ENCODE measurements around the gene NPDC1.
"Not testable (repeated sequence)": the region's sequence is repeated elsewhere in the genome, so short reads cannot be mapped to it uniquely, and the experiment has no call there.

NPDC1 gene

GRCh38 chr9:137065336-137065967, 19.5 kb upstream of the NPDC1 start:
- Histone ChIP-seq H3K27me3 (ENCODE audit: control insufficient read depth, insufficient read depth, low read length) (no peaks in the 10 kb centered on the region), H3K4me1 (ENCODE audit: control insufficient read depth, insufficient read depth, low read length) (peaks cover 10% of the 10 kb centered on the region), H3K27ac (ENCODE audit: low read length) (no peak overlapping the region), H3K9me3 (ENCODE audit: control insufficient read depth, insufficient read depth, low read length) (no peaks in the 10 kb centered on the region), H3K36me3 (ENCODE audit: control insufficient read depth, insufficient read depth, low read length) (peaks cover 6% of the 10 kb centered on the region; the same call in 1 of the 2 replicates), H3K4me3 (ENCODE audit: low read length) (no peak overlapping the region)
- no CpG with 5 or more reads among the region's 23 CpGs for WGBS (ENCODE audit: insufficient coverage, insufficient read length)
- no peak for DNase-seq (ENCODE audit: low read depth, low spot score)

- Histone ChIP-seq H3K4me1 (ENCODE audit: control insufficient read depth, insufficient read depth, low read length) (peaks cover 10% of the 10 kb centered on the region), H3K9me3 (ENCODE audit: control insufficient read depth, insufficient read depth, low read length) (no peaks in the 10 kb centered on the region), H3K27ac (ENCODE audit: low read length) (no peak overlapping the region), H3K4me3 (ENCODE audit: low read length) (no peak overlapping the region), H3K36me3 (ENCODE audit: control insufficient read depth, insufficient read depth, low read length) (peaks cover 6% of the 10 kb centered on the region; the same call in 1 of the 2 replicates), H3K27me3 (ENCODE audit: control insufficient read depth, insufficient read depth, low read length) (no peaks in the 10 kb centered on the region)
- no CpG with 5 or more reads among the region's 12 CpGs for WGBS (ENCODE audit: insufficient coverage, insufficient read length)
- no peak for DNase-seq (ENCODE audit: low read depth, low spot score)
Observed at GRCh38 chr9:137064880-137065164, 18.8 kb upstream of the NPDC1 start.

DNA sequence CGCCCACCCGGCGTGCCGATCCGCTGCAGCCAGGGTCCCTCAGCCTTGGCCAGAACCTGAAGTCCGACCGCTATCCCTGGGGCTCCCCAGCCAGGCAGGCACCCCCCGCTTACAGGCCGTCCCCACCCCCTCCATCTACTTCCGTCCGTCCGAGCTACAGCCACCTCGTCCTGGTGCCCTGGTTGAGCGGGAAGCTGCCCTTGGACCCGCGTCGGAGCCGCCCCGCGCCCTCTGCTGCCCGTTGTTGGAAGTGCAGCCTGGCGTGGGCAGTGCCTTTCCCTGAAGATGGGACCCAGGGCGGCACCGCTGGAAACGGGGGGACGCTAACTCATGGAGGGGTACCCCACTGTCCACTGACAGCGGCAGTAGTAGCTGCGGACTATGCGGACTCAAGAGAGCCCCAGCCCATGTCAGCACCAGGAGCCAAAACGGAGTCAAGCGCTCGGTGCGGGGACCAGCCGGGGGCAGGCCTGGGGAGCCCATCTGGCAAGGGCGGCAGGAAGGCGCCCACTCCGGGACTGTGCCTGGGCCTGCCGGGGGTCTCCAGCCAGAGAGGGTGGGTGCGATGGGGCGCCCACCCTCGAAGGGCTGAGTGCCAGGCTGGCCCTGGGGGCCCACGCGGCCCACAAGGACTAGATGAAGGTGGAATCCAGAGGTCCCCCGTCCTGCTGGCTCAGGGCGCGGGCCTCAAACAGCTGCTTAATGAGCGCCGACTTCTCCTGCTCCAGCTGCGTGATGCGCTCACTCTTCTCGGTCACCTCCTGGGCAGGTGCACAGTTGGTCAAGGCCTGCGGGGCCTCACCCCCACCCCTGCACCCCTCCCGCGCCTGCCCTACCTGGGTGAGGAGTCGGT, 18.3 kb upstream of the NPDC1 start:
- Histone ChIP-seq H3K4me3 (ENCODE audit: low read length) (no peak overlapping the region), H3K36me3 (ENCODE audit: control insufficient read depth, insufficient read depth, low read length) (peaks cover 6% of the 10 kb centered on the region; the same call in 1 of the 2 replicates), H3K9me3 (ENCODE audit: control insufficient read depth, insufficient read depth, low read length) (no peaks in the 10 kb centered on the region), H3K27ac (ENCODE audit: low read length) (no peak overlapping the region), H3K4me1 (ENCODE audit: control insufficient read depth, insufficient read depth, low read length) (peaks cover 9% of the 10 kb centered on the region), H3K27me3 (ENCODE audit: control insufficient read depth, insufficient read depth, low read length) (no peaks in the 10 kb centered on the region)
- DNase-seq (ENCODE audit: low read depth, low spot score): no peak
- no CpG with 5 or more reads among the region's 55 CpGs for WGBS (ENCODE audit: insufficient coverage, insufficient read length)

- DNase-seq (ENCODE audit: low read depth, low spot score): no peak
- Histone ChIP-seq H3K36me3 (ENCODE audit: control insufficient read depth, insufficient read depth, low read length) (peaks cover 6% of the 10 kb centered on the region; the same call in 1 of the 2 replicates), H3K4me1 (ENCODE audit: control insufficient read depth, insufficient read depth, low read length) (peaks cover 6% of the 10 kb centered on the region; the same call in 1 of the 2 replicates), H3K9me3 (ENCODE audit: control insufficient read depth, insufficient read depth, low read length) (no peaks in the 10 kb centered on the region), H3K27ac (ENCODE audit: low read length) (no peak overlapping the region), H3K27me3 (ENCODE audit: control insufficient read depth, insufficient read depth, low read length) (no peaks in the 10 kb centered on the region), H3K4me3 (ENCODE audit: low read length) (no peak overlapping the region)
- no CpG with 5 or more reads among the region's 26 CpGs for WGBS (ENCODE audit: insufficient coverage, insufficient read length)
Observed at GRCh38 chr9:137063311-137064026, 17.5 kb upstream of the NPDC1 start.

DNA sequence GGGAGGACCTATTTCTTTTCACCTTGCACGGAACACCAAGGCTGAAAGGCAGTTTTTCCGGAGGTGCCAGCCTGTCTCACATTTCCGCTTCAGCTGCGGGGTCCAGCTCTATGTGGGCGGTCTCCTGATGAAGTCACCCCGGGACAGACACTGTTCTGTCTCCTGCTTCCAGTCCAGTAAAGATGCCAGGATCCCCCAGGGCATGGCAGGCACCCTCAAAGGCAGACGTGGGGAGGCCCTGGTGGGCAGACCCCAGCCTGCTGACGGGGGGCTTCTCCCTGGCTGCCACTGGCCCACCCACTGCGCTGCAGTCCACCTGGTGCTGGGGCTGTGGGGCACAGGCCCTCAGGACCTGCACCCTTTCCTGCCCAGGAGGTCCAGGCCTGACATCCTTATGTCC, 16.8 kb upstream of the NPDC1 start:
- not testable (repeated sequence) for H3K4me1 ChIP-seq (ENCODE audit: control insufficient read depth, insufficient read depth, low read length); H3K27ac ChIP-seq (ENCODE audit: low read length); H3K36me3 ChIP-seq (ENCODE audit: control insufficient read depth, insufficient read depth, low read length); H3K4me3 ChIP-seq (ENCODE audit: low read length); H3K27me3 ChIP-seq (ENCODE audit: control insufficient read depth, insufficient read depth, low read length); H3K9me3 ChIP-seq (ENCODE audit: control insufficient read depth, insufficient read depth, low read length); DNase-seq (ENCODE audit: low read depth, low spot score)
- no CpG with 5 or more reads among the region's 9 CpGs for WGBS (ENCODE audit: insufficient coverage, insufficient read length)

- DNase-seq (ENCODE audit: low read depth, low spot score): no peak
- H3K27me3 ChIP-seq (ENCODE audit: control insufficient read depth, insufficient read depth, low read length): no peaks in the 10 kb centered on the region
- no peaks in the 10 kb centered on the region for H3K9me3 ChIP-seq (ENCODE audit: control insufficient read depth, insufficient read depth, low read length)
- H3K4me1 ChIP-seq (ENCODE audit: control insufficient read depth, insufficient read depth, low read length): peaks cover 2% of the 10 kb centered on the region; the same call in 1 of the 2 replicates
- no peak overlapping the region for H3K4me3 ChIP-seq (ENCODE audit: low read length)
- peaks cover 6% of the 10 kb centered on the region; the same call in 1 of the 2 replicates for H3K36me3 ChIP-seq (ENCODE audit: control insufficient read depth, insufficient read depth, low read length)
- no CpG with 5 or more reads among the region's 15 CpGs for WGBS (ENCODE audit: insufficient coverage, insufficient read length)
- H3K27ac ChIP-seq (ENCODE audit: low read length): no peak overlapping the region
Observed at GRCh38 chr9:137062384-137062783, 16.4 kb upstream of the NPDC1 start.

DNA sequence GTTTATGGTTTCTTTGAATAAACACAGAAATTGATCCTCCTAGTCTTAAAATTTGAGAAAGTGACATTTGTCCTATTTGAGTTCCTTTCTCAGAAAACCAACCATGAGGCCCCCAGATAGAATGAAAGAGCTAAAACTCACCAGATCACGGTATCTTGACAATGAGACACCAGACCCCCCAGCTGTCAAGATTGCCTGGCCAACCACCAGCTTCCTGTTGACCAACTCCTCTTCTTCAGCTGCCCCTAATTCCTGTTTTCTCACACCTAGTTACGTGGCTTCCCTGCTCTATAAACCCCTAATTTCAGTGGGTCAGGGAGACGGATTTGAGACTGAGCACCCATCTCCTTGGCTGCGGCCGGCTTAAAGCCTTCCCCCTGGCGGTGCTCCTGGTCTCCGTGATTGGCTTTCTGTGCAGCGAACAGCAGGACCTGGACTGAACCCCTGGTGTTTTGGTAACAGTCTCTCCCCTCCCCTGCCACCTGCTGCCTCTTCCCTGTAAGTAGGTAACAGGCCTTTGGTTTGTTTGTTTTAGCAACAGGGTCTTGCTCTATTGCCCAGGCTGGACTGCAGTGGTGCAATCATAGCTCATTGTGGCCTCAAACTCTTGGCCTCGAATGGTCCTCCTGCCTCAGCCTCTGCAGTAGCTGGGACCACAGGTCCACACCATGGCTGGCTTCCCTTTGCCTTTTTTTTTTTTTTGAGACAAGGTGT, 12.7 kb upstream of the NPDC1 start:
- no peaks in the 10 kb centered on the region for H3K36me3 ChIP-seq (ENCODE audit: control insufficient read depth, insufficient read depth, low read length)
- no peak for DNase-seq (ENCODE audit: low read depth, low spot score)
- no peak overlapping the region for H3K27ac ChIP-seq (ENCODE audit: low read length)
- no peaks in the 10 kb centered on the region; the same call in 1 of the 2 replicates for H3K27me3 ChIP-seq (ENCODE audit: control insufficient read depth, insufficient read depth, low read length)
- H3K9me3 ChIP-seq (ENCODE audit: control insufficient read depth, insufficient read depth, low read length): no peaks in the 10 kb centered on the region
- H3K4me1 ChIP-seq (ENCODE audit: control insufficient read depth, insufficient read depth, low read length): peaks cover 2% of the 10 kb centered on the region; the same call in 1 of the 2 replicates
- WGBS (ENCODE audit: insufficient coverage, insufficient read length): no CpG with 5 or more reads among the region's 9 CpGs
- no peak overlapping the region for H3K4me3 ChIP-seq (ENCODE audit: low read length)

DNA sequence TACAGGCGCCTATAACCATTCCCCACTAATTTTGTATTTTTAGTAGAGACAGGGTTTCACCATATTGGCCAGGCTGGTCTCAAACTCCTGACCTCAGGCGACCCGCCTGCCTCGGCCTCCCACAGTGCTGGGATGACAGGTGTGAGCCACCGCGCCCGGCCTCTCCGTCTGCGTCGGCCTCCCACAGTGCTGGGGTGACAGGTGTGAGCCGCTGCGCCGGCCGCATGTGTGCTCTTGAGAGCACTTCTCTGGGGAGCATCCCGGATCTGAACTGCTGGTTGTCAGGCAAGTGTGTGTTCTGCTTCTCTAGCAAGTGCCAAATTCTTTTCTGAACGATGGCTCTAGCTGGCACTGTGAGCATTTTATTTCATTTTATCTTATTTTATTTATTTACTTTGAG, 11.6 kb upstream of the NPDC1 start:
- no CpG with 5 or more reads among the region's 16 CpGs for WGBS (ENCODE audit: insufficient coverage, insufficient read length)
- no peak for DNase-seq (ENCODE audit: low read depth, low spot score)
- peaks cover 2% of the 10 kb centered on the region; the same call in 1 of the 2 replicates for H3K4me1 ChIP-seq (ENCODE audit: control insufficient read depth, insufficient read depth, low read length)
- H3K9me3 ChIP-seq (ENCODE audit: control insufficient read depth, insufficient read depth, low read length): no peaks in the 10 kb centered on the region
- H3K27me3 ChIP-seq (ENCODE audit: control insufficient read depth, insufficient read depth, low read length): no peaks in the 10 kb centered on the region; the same call in 1 of the 2 replicates
- no peaks in the 10 kb centered on the region for H3K36me3 ChIP-seq (ENCODE audit: control insufficient read depth, insufficient read depth, low read length)
- no peak overlapping the region for H3K27ac ChIP-seq (ENCODE audit: low read length)
- no peak overlapping the region for H3K4me3 ChIP-seq (ENCODE audit: low read length)

DNA sequence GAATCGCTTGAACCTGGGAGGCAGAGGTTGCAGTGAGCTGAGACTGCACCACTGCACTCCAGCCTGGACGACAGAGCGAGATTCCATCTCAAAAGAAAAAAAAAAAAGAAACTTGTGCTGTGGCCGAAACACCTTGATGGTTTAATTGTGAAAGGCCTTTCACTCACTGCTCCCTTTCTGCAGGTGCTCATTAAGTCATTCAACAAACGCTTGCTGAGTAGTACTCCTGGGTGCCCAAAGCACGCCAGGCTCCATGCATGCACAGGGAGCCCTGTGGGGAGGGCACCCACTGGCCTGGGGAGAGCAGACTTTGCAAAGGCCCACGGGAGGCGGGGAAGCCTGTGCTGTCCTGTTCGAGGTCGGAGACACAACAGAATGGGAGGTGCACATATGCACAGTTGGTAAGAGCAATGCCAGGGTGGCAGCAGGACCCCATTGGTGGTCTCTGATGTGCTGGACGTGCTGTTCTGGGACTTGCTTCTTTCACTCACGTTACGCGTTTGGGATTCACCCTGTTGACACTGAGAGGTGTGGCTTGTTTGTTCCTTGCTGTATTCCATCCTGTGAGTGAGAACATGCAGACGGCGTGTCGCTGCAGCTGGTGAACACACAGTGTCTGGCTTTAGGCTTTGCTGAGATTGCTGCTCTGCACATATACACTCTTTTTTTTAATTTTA, 10.9 kb upstream of the NPDC1 start:
- WGBS (ENCODE audit: insufficient coverage, insufficient read length): no CpG with 5 or more reads among the region's 17 CpGs
- Histone ChIP-seq H3K36me3 (ENCODE audit: control insufficient read depth, insufficient read depth, low read length) (no peaks in the 10 kb centered on the region), H3K27me3 (ENCODE audit: control insufficient read depth, insufficient read depth, low read length) (no peaks in the 10 kb centered on the region; the same call in 1 of the 2 replicates), H3K4me1 (ENCODE audit: control insufficient read depth, insufficient read depth, low read length) (peaks cover 2% of the 10 kb centered on the region; the same call in 1 of the 2 replicates), H3K4me3 (ENCODE audit: low read length) (no peak overlapping the region), H3K9me3 (ENCODE audit: control insufficient read depth, insufficient read depth, low read length) (no peaks in the 10 kb centered on the region), H3K27ac (ENCODE audit: low read length) (no peak overlapping the region)
- no peak for DNase-seq (ENCODE audit: low read depth, low spot score)

Measured in iPS DF 6.9 (cell line).